ENCODE data around the gene KIRREL1.

DNA sequence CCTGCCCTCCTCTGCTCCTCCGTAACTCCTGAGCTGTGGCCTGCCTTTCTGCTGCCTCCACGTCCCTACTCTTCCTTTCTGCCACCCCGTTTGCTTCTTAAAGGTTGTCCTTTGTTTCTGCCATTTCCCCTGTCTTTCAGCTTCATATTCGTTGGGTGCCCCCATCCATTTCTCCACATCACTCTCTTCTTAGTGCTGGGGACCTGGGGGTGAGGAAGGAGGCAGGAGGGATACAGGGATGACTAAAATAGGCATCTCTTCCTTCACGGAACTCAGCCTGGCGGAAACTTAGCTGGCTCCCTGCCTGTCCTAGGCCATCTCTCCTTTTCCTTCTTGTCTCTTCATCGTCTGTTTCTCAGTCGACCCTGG, 120.3 kb downstream of the KIRREL1 start:
- TF ChIP-seq, protein P1, sequence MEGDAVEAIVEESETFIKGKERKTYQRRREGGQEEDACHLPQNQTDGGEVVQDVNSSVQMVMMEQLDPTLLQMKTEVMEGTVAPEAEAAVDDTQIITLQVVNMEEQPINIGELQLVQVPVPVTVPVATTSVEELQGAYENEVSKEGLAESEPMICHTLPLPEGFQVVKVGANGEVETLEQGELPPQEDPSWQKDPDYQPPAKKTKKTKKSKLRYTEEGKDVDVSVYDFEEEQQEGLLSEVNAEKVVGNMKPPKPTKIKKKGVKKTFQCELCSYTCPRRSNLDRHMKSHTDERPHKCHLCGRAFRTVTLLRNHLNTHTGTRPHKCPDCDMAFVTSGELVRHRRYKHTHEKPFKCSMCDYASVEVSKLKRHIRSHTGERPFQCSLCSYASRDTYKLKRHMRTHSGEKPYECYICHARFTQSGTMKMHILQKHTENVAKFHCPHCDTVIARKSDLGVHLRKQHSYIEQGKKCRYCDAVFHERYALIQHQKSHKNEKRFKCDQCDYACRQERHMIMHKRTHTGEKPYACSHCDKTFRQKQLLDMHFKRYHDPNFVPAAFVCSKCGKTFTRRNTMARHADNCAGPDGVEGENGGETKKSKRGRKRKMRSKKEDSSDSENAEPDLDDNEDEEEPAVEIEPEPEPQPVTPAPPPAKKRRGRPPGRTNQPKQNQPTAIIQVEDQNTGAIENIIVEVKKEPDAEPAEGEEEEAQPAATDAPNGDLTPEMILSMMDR (IDR thresholded peaks at IDR 0.05) = peak in 1 of 5 experiments; percentile 1
- no peak for TF ChIP-seq POLR2AphosphoS5 (IDR thresholded peaks at IDR 0.05)

Measured in transverse colon (tissue), 4 donors.